ENCODE measurements around the gene NPEPL1.

The NPEPL1 gene

GRCh38 chr20:58669287-58670006, 23.2 kb upstream of the NPEPL1 start:
- TF ChIP-seq TAF1 (IDR thresholded peaks at IDR 0.05; ENCODE audit: borderline replicate concordance, insufficient read depth, low read length) (no peak), SIN3A (IDR thresholded peaks at IDR 0.05; ENCODE audit: borderline replicate concordance, insufficient read depth, low read length) (no peak), POLR2AphosphoS5 (IDR thresholded peaks at IDR 0.05; ENCODE audit: low read depth, low read length) (no peak), FOXP2 (optimal IDR thresholded peaks at IDR 0.05; ENCODE audit: borderline replicate concordance, extremely low read depth, extremely low read length, insufficient read depth) (no peak), REST (IDR thresholded peaks at IDR 0.05; ENCODE audit: insufficient read depth in 1 of 2, low read depth in 2 of 2, low read length in 2 of 2) (no peak)

DNA sequence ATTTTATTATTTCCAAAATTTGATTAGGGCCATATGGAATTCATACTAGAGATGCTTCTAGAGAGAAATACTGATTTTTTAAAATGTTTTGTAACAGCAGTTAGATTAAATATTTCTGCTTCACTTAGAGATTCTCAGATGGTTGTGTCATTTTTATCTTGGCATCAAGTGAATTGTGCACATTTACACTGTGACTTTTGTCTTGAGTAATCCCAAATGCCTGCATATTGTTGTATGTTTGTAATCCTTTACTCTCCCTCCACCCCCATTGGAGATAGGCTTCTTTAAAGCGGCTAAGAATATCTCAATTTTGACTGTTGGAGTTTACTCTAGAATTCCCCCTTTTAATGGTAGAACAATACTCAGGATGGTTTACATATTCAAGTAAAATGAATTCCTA, 22.5 kb upstream of the NPEPL1 start:
- TF ChIP-seq TAF1 (IDR thresholded peaks at IDR 0.05; ENCODE audit: borderline replicate concordance, insufficient read depth, low read length) (no peak), POLR2AphosphoS5 (IDR thresholded peaks at IDR 0.05; ENCODE audit: low read depth, low read length) (no peak), SIN3A (IDR thresholded peaks at IDR 0.05; ENCODE audit: borderline replicate concordance, insufficient read depth, low read length) (no peak)

- TF ChIP-seq FOXP2 (optimal IDR thresholded peaks at IDR 0.05; ENCODE audit: borderline replicate concordance, extremely low read depth, extremely low read length, insufficient read depth) (no peak), SIN3A (IDR thresholded peaks at IDR 0.05; ENCODE audit: borderline replicate concordance, insufficient read depth, low read length) (no peak)
Measured at GRCh38 chr20:58670659-58671058, 21.9 kb upstream of the NPEPL1 start.

GRCh38 chr20:58673119-58673518, 19.5 kb upstream of the NPEPL1 start:
- no peak for TF ChIP-seq TAF1 (IDR thresholded peaks at IDR 0.05; ENCODE audit: borderline replicate concordance, insufficient read depth, low read length)
- no peak for TF ChIP-seq REST (IDR thresholded peaks at IDR 0.05; ENCODE audit: insufficient read depth in 1 of 2, low read depth in 2 of 2, low read length in 2 of 2)
- TF ChIP-seq POLR2AphosphoS5 (IDR thresholded peaks at IDR 0.05; ENCODE audit: low read depth, low read length): no peak
- no peak for TF ChIP-seq FOXP2 (optimal IDR thresholded peaks at IDR 0.05; ENCODE audit: borderline replicate concordance, extremely low read depth, extremely low read length, insufficient read depth)
- TF ChIP-seq SIN3A (IDR thresholded peaks at IDR 0.05; ENCODE audit: borderline replicate concordance, insufficient read depth, low read length): no peak

DNA sequence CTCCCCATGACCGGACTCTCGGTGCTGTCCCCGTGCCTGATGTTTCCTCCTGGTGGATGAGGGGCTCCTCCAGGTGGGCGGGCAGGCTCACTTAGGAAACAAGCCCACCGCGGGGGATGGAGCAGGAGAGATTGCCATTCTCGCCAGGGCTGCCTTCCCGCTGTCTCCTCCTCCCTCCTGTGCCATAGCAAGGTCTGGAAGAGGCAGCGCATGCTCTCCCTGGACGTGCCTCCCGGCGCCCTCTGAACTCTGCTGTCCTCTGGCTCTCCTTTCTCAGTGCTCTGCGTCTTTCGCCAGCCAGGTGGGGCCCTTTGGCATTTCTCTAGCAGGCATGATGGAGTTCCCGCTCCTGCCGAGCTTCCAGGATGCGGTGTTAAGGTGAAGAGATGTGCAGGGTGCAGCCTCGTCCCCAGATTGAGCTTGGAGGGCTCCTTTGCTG, 17.4 kb upstream of the NPEPL1 start:
- TF ChIP-seq REST (IDR thresholded peaks at IDR 0.05; ENCODE audit: insufficient read depth in 1 of 2, low read depth in 2 of 2, low read length in 2 of 2) (no peak), TAF1 (IDR thresholded peaks at IDR 0.05; ENCODE audit: borderline replicate concordance, insufficient read depth, low read length) (no peak)

DNA sequence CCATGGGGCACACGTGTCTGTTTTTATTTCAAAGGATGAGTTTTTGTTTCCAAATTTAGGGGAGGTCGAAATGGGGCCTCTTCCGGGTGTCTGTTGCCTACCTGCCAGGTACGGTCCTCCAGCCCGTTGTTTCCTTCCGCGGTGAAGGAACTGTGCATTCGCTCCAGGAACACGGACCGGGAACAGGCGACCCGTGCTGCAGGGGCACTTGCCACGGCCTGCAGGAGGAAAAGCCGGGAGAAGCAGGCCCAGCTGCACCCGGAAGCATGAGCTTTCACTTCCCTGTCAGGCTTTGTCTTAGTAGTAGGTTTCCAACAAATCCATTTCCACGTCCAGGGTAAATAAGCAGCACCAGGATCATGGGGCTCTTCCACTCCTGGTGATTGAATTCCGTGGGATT, 17.0 kb upstream of the NPEPL1 start:
- no peak for TF ChIP-seq SIN3A (IDR thresholded peaks at IDR 0.05; ENCODE audit: borderline replicate concordance, insufficient read depth, low read length)
- TF ChIP-seq REST (IDR thresholded peaks at IDR 0.05; ENCODE audit: insufficient read depth in 1 of 2, low read depth in 2 of 2, low read length in 2 of 2): no peak
- no peak for TF ChIP-seq TAF1 (IDR thresholded peaks at IDR 0.05; ENCODE audit: borderline replicate concordance, insufficient read depth, low read length)
- no peak for TF ChIP-seq POLR2AphosphoS5 (IDR thresholded peaks at IDR 0.05; ENCODE audit: low read depth, low read length)
- no peak for TF ChIP-seq FOXP2 (optimal IDR thresholded peaks at IDR 0.05; ENCODE audit: borderline replicate concordance, extremely low read depth, extremely low read length, insufficient read depth)

All from PFSK-1 (cell line).